VCaP (cell line): ENCODE measurements around the gene B3GALT2.

Experiments used
- H3K27ac ChIP-seq: fragments of 450-650 bp; 2 replicates; pipeline ENCODE4 v1.5.1; 2017
- TF ChIP-seq, protein P1 (sequence below): fragments of 450-650 bp; conservative IDR thresholded peaks from 2 replicates; pipeline ENCODE4 v1.5.1; 2017; ENCODE audit warnings: mild to moderate bottlenecking, moderate library complexity

B3GALT2 gene

GRCh38 chr1:193213998-193214397, 27.6 kb upstream of the B3GALT2 start:
- TF ChIP-seq, protein P1, sequence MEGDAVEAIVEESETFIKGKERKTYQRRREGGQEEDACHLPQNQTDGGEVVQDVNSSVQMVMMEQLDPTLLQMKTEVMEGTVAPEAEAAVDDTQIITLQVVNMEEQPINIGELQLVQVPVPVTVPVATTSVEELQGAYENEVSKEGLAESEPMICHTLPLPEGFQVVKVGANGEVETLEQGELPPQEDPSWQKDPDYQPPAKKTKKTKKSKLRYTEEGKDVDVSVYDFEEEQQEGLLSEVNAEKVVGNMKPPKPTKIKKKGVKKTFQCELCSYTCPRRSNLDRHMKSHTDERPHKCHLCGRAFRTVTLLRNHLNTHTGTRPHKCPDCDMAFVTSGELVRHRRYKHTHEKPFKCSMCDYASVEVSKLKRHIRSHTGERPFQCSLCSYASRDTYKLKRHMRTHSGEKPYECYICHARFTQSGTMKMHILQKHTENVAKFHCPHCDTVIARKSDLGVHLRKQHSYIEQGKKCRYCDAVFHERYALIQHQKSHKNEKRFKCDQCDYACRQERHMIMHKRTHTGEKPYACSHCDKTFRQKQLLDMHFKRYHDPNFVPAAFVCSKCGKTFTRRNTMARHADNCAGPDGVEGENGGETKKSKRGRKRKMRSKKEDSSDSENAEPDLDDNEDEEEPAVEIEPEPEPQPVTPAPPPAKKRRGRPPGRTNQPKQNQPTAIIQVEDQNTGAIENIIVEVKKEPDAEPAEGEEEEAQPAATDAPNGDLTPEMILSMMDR = no peak
- H3K27ac ChIP-seq = no peak overlapping the region

DNA sequence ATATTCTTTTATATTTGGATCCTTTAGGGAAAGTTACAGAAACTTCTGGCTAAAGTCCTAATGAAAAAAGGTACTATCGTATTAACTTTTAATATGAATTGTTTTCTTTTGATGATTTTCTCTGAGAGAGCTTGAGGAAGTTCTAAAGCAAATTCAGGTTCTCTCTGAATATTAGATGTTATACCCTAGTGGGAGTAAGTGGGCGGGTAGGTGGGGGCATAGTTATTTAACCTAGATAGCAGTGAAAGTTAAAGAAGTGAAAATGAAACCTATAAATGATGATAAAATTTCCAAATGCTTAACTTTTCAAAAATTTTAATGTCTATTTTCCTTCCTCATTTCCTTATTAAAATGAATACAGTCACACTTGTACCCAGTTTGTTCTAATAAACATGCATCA, 26.2 kb upstream of the B3GALT2 start:
- TF ChIP-seq, protein P1 = no peak
- H3K27ac ChIP-seq = no peak overlapping the region

- TF ChIP-seq, protein P1 = no peak
- H3K27ac ChIP-seq = no peak overlapping the region
Measured at GRCh38 chr1:193211539-193211938, 25.1 kb upstream of the B3GALT2 start.

DNA sequence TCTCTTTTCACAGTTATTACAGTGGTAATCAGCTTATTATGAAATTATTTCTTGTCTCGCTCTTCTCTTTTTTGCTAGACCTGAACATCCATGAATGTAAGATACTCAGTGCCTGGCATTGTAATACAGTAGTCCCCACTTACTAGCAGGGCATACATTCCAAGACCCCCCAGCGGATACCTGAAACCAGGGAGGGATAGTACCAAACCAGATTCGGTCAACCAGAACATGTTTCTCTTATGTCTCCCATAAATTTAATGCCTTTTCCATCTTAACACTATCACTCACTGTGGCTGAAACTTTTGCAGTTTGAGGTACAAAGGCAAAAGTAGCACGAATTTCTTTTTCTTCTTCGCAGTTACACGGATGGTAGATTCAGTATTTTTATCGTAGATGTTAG, 24.6 kb upstream of the B3GALT2 start:
- TF ChIP-seq, protein P1 = no peak
- H3K27ac ChIP-seq = no peak overlapping the region

- TF ChIP-seq, protein P1 = no peak
- H3K27ac ChIP-seq = no peak overlapping the region
Measured at GRCh38 chr1:193201021-193201420, 14.6 kb upstream of the B3GALT2 start.

GRCh38 chr1:193199940-193200339, 13.5 kb upstream of the B3GALT2 start:
- TF ChIP-seq, protein P1 = no peak
- H3K27ac ChIP-seq = no peak overlapping the region

GRCh38 chr1:193192586-193192985, 6.2 kb upstream of the B3GALT2 start:
- TF ChIP-seq, protein P1 = no peak
- H3K27ac ChIP-seq = no peak overlapping the region
